ENCODE data around the gene REX1BD.

The REX1BD gene

DNA sequence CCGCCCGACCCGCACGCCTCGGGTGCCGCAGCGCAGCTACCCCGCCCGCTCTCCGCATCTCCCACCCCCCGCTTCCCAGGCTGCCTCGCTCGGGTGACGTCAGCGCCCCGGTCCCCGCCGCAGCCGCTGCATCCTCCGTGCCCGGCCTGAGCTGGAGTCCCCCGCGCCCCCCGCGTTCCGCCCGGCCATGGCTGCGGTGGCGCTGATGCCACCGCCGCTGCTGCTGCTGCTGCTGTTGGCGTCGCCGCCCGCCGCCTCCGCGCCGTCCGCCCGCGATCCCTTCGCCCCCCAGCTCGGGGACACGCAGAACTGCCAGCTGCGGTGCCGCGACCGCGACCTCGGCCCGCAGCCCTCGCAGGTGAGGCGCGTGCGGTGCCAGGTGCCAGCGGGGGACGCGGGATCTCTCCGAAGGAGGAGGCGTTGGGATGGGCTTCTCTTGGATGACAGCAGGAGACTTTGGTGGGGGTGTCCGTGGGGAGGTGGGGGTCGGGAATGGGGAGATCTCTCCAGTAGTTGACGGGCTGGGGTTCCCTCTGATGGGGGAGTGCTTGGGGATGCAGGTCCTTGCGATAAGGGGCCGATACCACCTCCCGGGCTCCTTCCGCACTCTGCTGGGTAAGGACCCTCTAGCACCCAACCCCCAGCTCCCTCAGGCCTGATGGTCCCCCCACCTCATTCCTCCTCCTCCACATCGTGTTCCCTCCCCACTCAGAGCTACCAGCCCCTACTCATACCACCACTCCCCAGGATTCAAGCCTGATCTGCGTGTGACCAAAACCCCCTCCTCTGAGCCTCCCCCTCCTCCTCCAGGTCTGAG lies 24.4 kb downstream of the REX1BD start, which contains the start of gene TMEM59L:
TMEM59L (plus strand) TSS at position 99 of the 817 bp plus-strand sequence; CDS start at position 188, 89 bp downstream.
- Mint-ChIP-seq H3K27me3 (peaks cover 33% of the 10 kb centered on the region), H3K4me1 (ENCODE audit: low read depth) (peaks cover 27% of the 10 kb centered on the region), H3K9me3 (ENCODE audit: low read depth) (no peaks in the 10 kb centered on the region), H3K36me3 (no peaks in the 10 kb centered on the region), H3K4me3 (peak within 1 kb of the TSS; percentile 82), H3K27ac (no peak within 1 kb of the TSS)

DNA sequence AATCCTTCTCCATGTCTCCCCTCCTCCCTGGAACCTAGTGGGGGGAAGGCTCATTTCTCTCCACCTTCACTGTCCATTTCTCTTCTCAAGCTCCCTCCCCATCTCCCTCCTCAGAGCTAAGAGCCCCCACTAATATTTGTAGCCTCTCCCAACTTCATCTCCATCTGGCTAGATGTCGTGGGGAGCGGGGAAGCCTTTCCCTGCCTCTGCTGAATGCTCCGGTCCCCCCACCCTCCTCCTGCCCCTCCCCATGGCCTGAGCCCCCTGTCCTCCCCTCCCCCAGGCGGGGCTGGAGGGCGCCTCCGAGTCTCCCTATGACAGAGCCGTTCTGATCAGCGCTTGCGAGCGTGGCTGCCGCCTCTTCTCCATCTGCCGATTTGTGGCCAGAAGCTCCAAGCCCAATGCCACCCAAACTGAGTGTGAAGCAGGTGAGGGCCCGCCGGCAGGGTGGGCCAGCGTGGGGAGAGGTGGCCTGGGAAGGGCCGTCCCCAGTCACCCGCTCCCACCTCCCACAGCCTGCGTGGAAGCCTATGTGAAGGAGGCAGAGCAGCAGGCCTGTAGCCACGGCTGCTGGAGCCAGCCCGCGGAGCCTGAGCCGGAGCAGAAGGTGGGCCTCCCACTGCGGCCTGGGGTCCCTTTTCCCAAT lies 25.1 kb downstream of the REX1BD start:
- Mint-ChIP-seq H3K36me3 (no peaks in the 10 kb centered on the region), H3K4me1 (ENCODE audit: low read depth) (peaks cover 24% of the 10 kb centered on the region), H3K27me3 (peaks cover 31% of the 10 kb centered on the region), H3K27ac (no peak overlapping the region), H3K9me3 (ENCODE audit: low read depth) (no peaks in the 10 kb centered on the region), H3K4me3 (peak overlapping the region; percentile 75)

DNA sequence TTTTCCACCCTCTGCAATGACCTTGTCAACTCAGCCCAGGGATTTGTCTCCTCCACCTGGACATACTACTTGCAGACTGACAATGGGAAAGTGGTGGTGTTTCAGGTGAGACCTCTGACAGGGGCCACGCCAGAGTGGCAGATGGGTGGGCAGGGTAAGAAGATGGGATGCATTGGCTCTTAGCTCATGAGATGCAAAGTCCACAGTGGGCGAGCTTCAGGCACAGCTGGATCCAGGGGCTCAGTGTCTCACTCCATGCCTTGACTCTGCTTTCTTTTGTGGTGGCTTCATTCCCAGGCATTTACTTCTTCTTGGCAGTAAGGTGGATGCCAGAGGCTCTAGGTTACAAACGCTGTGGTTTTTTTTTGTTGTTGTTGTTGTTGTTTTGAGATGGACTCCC lies 27.4 kb downstream of the REX1BD start:
- Mint-ChIP-seq H3K36me3 (no peaks in the 10 kb centered on the region), H3K4me3 (no peak overlapping the region), H3K27me3 (peaks cover 20% of the 10 kb centered on the region), H3K27ac (no peak overlapping the region), H3K4me1 (ENCODE audit: low read depth) (peaks cover 18% of the 10 kb centered on the region), H3K9me3 (ENCODE audit: low read depth) (no peaks in the 10 kb centered on the region)

DNA sequence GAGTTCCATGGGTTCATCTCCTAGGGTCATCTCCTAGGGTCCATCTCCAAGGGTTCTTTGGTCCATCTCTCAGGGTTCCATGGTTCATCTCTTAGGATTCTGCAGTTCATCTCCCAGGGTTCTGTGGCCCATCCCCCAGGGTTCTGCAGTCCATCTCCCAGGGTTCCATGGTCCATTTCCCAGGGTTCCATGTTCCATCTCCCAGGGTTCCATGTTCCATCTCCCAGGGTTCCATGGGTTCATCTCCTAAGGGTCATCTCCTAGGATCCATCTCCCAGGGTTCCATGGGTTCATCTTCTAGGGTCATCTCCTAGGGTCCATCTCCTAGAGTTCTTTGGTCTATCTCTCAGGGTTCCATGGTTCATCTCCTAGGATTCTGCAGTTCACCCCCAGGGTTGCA lies 29.0 kb downstream of the REX1BD start:
- Mint-ChIP-seq H3K27me3 (peaks cover 14% of the 10 kb centered on the region), H3K4me3 (no peak overlapping the region), H3K9me3 (ENCODE audit: low read depth) (no peaks in the 10 kb centered on the region), H3K27ac (no peak overlapping the region), H3K36me3 (no peaks in the 10 kb centered on the region), H3K4me1 (ENCODE audit: low read depth) (peaks cover 7% of the 10 kb centered on the region)

DNA sequence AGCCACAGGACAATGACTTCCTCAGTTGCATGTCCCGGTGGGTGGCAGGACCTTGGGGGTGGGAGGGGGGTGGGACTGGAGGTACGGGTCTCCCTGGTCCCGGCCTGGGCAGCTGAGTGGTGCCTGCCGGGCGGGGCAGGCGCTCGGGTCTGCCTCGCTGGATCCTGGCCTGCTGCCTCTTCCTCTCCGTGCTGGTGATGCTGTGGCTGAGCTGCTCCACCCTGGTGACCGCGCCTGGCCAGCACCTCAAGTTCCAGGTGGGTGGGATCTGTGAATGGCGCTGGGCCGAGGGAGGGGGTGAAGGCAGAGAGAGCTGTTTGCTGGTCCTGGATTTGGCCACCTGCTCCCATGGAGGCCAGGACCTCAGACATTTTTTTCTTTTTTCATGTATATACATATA lies 29.6 kb downstream of the REX1BD start:
- H3K9me3 Mint-ChIP-seq (ENCODE audit: low read depth): no peaks in the 10 kb centered on the region

DNA sequence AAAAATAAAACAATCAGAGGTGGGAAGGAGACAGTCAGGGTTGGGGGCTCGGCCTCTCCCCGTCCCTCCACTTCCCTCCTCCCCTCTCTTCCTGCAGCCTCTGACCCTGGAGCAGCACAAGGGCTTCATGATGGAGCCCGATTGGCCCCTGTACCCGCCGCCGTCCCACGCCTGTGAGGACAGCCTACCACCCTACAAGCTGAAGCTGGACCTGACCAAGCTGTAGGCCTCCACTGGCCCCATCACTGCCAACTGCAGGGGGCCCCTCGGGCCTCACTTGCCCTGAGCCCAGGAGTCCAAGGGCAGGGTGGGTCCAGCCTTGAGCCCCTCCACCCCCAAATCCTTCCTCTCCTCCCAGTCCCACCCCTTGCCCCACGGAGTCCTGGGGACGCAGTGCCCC lies 31.7 kb downstream of the REX1BD start:
- peaks cover 5% of the 10 kb centered on the region for H3K27me3 Mint-ChIP-seq
- H3K4me1 Mint-ChIP-seq (ENCODE audit: low read depth): no peaks in the 10 kb centered on the region
- no peaks in the 10 kb centered on the region for H3K36me3 Mint-ChIP-seq
- no peak overlapping the region for H3K27ac Mint-ChIP-seq
- H3K4me3 Mint-ChIP-seq: no peak overlapping the region
- H3K9me3 Mint-ChIP-seq (ENCODE audit: low read depth): no peaks in the 10 kb centered on the region

More for the DNA sequence above, 29.6 kb downstream of the REX1BD start:
- H3K36me3 Mint-ChIP-seq: no peaks in the 10 kb centered on the region
- H3K27me3 Mint-ChIP-seq: peaks cover 14% of the 10 kb centered on the region
- H3K4me3 Mint-ChIP-seq: no peak overlapping the region
- H3K27ac Mint-ChIP-seq: no peak overlapping the region
- H3K4me1 Mint-ChIP-seq (ENCODE audit: low read depth): peaks cover 6% of the 10 kb centered on the region

DNA sequence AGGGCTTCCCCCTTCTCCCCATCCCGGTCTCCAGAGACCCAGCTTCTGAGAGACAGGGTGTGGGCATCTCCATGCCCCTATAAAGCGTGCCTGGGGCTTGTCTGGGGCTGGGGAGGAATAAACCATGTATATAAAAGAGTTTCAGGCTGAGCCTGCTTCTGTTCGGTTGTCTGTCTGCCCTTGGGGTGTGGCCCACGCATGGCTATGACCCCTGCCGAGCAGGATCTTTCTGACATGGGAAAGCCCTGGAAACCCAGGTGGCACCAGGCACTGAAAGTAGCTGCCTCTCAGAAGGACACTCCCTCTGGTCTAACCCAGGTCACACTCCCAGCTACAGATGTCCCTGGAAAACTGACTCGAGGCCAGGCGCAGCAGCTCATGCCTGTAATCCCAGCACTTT lies 32.3 kb downstream of the REX1BD start:
- Mint-ChIP-seq H3K27me3 (peaks cover 4% of the 10 kb centered on the region), H3K4me1 (ENCODE audit: low read depth) (no peaks in the 10 kb centered on the region), H3K36me3 (no peaks in the 10 kb centered on the region), H3K9me3 (ENCODE audit: low read depth) (no peaks in the 10 kb centered on the region), H3K4me3 (no peak overlapping the region), H3K27ac (no peak overlapping the region)

DNA sequence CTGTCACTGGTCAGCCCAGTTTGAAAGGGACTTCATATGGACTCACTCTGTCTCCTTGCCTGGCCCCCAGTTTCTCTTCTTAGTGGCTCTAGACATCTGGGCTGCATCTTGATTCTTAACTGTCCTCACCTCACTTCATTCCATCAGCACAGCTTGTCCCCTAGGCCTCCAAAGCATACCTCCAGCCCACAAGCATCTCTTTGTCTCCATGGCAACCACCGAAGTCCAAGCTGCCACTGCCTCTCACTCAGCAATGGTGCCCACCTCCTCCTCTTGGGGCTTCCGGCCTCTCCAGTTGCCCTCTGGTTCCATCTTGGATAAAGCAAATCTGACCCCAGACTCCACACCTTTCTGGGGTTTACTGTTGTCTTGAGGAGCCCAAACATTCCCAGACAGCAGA lies 38.3 kb downstream of the REX1BD start:
- Mint-ChIP-seq H3K27me3 (no peaks in the 10 kb centered on the region), H3K4me1 (ENCODE audit: low read depth) (no peaks in the 10 kb centered on the region), H3K9me3 (ENCODE audit: low read depth) (no peaks in the 10 kb centered on the region), H3K36me3 (no peaks in the 10 kb centered on the region), H3K27ac (no peak overlapping the region), H3K4me3 (no peak overlapping the region)

DNA sequence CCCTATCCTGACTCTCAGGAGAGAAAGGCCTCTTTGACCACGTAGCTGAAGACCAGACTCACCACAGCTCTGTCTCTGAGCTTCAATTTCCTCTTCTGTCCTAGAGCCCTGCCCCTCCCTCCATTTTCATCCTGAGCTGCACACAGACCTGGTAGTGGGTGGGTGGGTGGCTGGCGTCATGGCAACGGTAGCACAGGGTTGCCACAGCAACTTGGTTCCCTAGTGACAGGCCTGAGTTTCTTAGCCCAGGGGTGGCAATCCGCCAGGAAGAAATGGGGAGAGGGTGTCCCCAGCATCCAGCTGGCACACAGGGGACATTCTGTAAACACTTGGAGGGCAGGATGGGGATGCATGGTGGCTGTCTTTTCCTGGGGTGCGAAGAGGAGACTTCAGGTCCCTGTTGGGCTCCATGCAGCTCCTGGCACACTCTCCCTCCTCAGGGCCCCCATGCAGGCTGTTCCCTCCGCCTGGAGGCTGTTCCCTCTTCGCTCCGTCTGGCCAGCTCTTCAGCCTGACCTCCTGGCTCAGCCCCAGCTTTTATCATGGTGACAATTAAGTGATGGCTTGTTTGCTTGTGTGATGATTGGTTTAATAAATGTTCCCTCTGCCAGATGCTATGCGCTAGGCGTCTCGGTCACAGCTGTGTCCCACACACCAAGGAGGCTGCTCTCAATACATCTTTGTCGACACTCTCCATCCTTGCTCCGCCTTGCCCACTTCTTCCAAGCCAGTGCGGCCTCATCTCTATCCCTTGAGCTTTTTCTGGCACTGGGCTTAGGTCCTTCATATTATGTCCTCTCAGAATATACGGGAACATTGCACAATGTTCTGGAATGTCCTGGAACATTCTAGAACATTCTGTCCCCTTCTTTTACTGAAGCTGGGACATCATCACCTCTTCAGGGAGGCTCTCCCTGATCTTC lies 40.8 kb downstream of the REX1BD start:
- Mint-ChIP-seq H3K4me3 (no peak overlapping the region), H3K9me3 (ENCODE audit: low read depth) (no peaks in the 10 kb centered on the region), H3K27me3 (no peaks in the 10 kb centered on the region), H3K4me1 (ENCODE audit: low read depth) (no peaks in the 10 kb centered on the region), H3K27ac (no peak overlapping the region), H3K36me3 (no peaks in the 10 kb centered on the region)

DNA sequence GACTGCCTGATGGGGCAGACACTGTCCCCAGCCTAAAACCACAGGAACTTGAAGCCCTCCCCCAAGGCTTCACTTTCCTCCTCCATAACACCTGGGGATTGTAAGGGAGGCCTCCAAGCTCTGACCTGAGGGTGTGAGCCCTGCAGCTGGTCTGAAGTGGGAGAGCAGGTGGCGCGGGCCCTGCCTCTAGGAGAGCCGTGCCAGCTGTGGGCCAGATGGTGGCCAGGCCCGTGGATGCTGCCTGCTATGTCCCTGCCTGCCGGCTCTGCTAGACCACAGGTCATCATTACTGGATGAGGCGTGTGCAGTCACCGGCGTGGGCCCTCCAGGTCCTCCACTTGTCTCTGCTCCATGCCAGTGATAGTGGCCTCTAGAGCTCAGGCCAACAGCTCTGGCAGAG lies 44.7 kb downstream of the REX1BD start:
- H3K36me3 Mint-ChIP-seq: no peaks in the 10 kb centered on the region
- H3K4me3 Mint-ChIP-seq: no peak overlapping the region
- H3K27me3 Mint-ChIP-seq: peaks cover 1% of the 10 kb centered on the region
- H3K27ac Mint-ChIP-seq: no peak overlapping the region
- H3K9me3 Mint-ChIP-seq (ENCODE audit: low read depth): no peaks in the 10 kb centered on the region
- H3K4me1 Mint-ChIP-seq (ENCODE audit: low read depth): peaks cover 20% of the 10 kb centered on the region

DNA sequence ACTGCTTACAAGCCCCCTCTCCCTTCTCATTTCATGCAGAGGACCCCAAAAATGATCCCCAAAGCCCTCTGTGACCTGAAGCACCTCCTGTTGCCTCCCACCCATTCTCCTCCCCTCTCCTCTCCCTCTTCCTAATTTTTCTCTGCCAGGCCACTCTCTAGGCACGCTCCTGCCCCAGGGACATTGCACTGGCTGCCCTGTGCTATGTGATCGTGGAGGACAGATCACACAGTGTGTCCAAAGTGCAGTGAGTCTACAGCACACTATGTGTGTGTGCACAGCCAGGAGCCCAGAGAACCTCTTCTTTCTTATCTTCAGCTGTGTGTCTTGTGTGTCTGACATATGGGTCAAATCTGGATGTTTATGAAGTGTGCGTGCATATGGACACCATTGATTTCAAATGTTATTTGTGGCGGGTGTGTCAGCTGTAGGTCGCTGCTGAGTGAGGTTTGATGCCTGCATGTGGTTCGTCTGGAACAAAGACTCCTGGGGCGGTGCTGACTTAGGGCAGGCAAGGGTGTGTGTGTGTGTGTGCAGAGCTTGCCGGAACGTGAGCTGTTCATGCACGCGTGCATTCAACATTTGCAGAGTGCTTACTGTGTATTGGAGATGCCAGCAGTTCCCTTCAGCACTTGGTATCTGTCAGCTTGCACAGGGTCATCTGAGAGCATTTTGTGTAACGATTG lies 46.2 kb downstream of the REX1BD start:
- H3K27me3 Mint-ChIP-seq: peaks cover 1% of the 10 kb centered on the region
- H3K4me3 Mint-ChIP-seq: peak overlapping the region; percentile 80
- H3K27ac Mint-ChIP-seq: no peak overlapping the region
- H3K9me3 Mint-ChIP-seq (ENCODE audit: low read depth): no peaks in the 10 kb centered on the region
- H3K4me1 Mint-ChIP-seq (ENCODE audit: low read depth): peaks cover 22% of the 10 kb centered on the region
- no peaks in the 10 kb centered on the region for H3K36me3 Mint-ChIP-seq

DNA sequence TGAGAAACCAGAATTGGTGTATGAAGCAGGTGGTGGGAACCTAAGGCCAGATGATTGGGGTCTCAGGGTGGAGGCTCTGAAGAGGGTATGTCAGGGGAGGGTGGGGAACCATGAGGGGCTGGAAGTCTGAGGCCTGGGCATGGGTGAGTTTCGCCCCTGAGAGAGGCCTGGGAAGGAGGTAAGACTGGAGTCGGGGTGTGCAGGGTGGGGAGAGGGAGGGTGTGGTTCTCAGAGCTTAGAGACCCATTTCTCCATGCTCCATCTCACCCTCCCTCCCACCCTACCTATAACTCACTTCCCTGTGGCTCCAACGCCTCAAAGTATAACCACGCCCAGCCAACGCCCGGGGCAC lies 47.2 kb downstream of the REX1BD start:
- H3K4me3 Mint-ChIP-seq: peak overlapping the region; percentile 88
- H3K27me3 Mint-ChIP-seq: peaks cover 1% of the 10 kb centered on the region
- H3K27ac Mint-ChIP-seq: no peak overlapping the region
- H3K4me1 Mint-ChIP-seq (ENCODE audit: low read depth): peaks cover 23% of the 10 kb centered on the region
- no peaks in the 10 kb centered on the region for H3K36me3 Mint-ChIP-seq
- no peaks in the 10 kb centered on the region for H3K9me3 Mint-ChIP-seq (ENCODE audit: low read depth)

DNA sequence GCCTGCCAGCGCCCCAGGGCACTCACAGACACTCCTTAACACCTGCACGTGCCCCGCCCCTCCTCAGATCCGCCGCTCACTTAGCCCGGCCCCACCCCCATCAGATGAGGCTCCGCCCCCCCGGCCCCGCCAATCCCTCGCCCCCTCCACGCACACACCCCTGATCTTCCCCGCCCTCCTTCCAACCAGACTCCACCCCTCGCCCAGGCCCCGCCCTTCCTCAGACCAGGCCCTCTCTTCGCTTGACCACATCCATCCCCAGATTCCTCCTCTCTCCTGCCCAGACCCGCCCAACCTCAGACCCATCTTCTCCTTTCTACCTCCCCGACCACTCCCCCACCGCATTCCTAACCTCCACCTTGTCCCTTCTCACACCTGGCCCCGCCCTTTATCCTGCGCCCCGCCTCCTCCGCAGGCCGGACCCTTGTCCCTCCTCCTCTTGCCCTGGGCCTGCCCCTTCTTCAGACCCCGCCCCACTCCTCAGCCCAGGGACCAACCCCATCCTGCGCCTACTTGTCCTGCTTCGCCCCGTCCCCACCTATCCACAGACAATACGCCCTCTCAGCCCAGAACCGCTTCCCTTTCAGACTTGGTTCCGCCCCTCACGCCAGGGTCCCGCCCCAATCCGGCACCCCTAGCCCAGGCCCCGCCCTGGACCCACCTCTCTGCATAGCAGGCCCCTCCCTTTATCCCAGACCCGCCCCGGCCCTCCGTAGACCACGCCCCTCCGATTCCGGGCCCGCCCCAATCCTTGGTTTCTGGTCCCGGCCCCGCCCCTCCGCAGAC lies 47.8 kb downstream of the REX1BD start:
- Mint-ChIP-seq H3K4me1 (ENCODE audit: low read depth) (peaks cover 23% of the 10 kb centered on the region), H3K4me3 (peak overlapping the region; percentile 88), H3K27me3 (peaks cover 1% of the 10 kb centered on the region), H3K27ac (peak overlapping the region; percentile 82), H3K9me3 (ENCODE audit: low read depth) (no peaks in the 10 kb centered on the region), H3K36me3 (no peaks in the 10 kb centered on the region)

All from activated naive CD8-positive, alpha-beta T cell (primary cell).